GM23248 (cell line): Measurements from ENCODE around the gene MAGEA9B. TPM values are rescaled to one million over a fixed set of nuclear protein-coding genes. Genes with fewer than 3 reads are reported as not detected.
"Not testable (repeated sequence)": the region's sequence is repeated elsewhere in the genome, so short reads cannot be mapped to it uniquely, and the experiment has no call there.

Experiments
- DNase-seq: peaks from one replicate; pipeline ENCODE4 v3.0.0-alpha.2; 2015
- H2AFZ ChIP-seq: fragments of 200-600 bp; sonication (generic); 2 replicates; pipeline ENCODE4 v1.6.1; 2016; ENCODE audit warnings: antibody characterized with exemption
- H3F3A ChIP-seq: fragments of 200-600 bp; sonication (generic); 2 replicates; pipeline ENCODE4 v1.6.1; 2016; ENCODE audit warnings: mild to moderate bottlenecking, antibody characterized with exemption, mixed run types; ENCODE audit not compliant: insufficient read depth
- H3K27ac ChIP-seq: fragments of 200-600 bp; sonication (generic); 2 replicates; pipeline ENCODE4 v1.5.1; 2016; ENCODE audit warnings: mild to moderate bottlenecking
- H3K27me3 ChIP-seq: fragments of 200-600 bp; sonication (generic); replicated peaks from 2 replicates; pipeline ENCODE4 v1.6.1; 2016; ENCODE audit warnings: mild to moderate bottlenecking; ENCODE audit not compliant: insufficient read depth
- H3K36me3 ChIP-seq: fragments of 200-600 bp; sonication (generic); 2 replicates; pipeline ENCODE4 v1.6.1; 2016; ENCODE audit warnings: low read depth, mild to moderate bottlenecking
- H3K4me1 ChIP-seq: fragments of 200-600 bp; sonication (generic); 2 replicates; pipeline ENCODE4 v1.6.1; 2016; ENCODE audit warnings: mild to moderate bottlenecking; ENCODE audit not compliant: insufficient read depth
- H3K4me2 ChIP-seq: fragments of 200-600 bp; sonication (generic); one replicate; pipeline ENCODE4 v1.6.1; 2016; ENCODE audit warnings: mild to moderate bottlenecking; ENCODE audit not compliant: unreplicated experiment
- H3K4me3 ChIP-seq: fragments of 200-600 bp; sonication (generic); 2 replicates; pipeline ENCODE4 v1.5.1; 2016; ENCODE audit warnings: mild to moderate bottlenecking
- H3K79me2 ChIP-seq: fragments of 200-600 bp; sonication (generic); 2 replicates; pipeline ENCODE4 v1.6.1; 2016; ENCODE audit warnings: mild to moderate bottlenecking; ENCODE audit not compliant: insufficient read depth
- H3K9ac ChIP-seq: fragments of 200-600 bp; sonication (generic); 2 replicates; pipeline ENCODE4 v1.6.1; 2016; ENCODE audit warnings: mild to moderate bottlenecking
- H3K9me2 ChIP-seq: fragments of 200-600 bp; sonication (generic); 2 replicates; pipeline ENCODE4 v1.6.1; 2016; ENCODE audit warnings: mixed run types, mild to moderate bottlenecking, moderate library complexity; ENCODE audit not compliant: insufficient read depth
- H3K9me3 ChIP-seq: fragments of 200-600 bp; sonication (generic); one replicate; pipeline ENCODE4 v1.6.1; 2017; ENCODE audit warnings: low read depth
- H4K20me1 ChIP-seq: fragments of 200-600 bp; sonication (generic); 2 replicates; pipeline ENCODE4 v1.6.0; 2016; ENCODE audit not compliant: insufficient read depth
- EZH2 ChIP-seq: fragments of 200-600 bp; sonication (generic); IDR thresholded peaks from 2 replicates; pipeline ENCODE4 v1.6.1; 2018; ENCODE audit warnings: antibody characterized with exemption, mild to moderate bottlenecking; ENCODE audit not compliant: insufficient read depth, poor library complexity, severe bottlenecking
- EZH2phosphoT487 ChIP-seq: fragments of 200-600 bp; sonication (generic); IDR thresholded peaks from 2 replicates; pipeline ENCODE4 v1.6.1; 2018; ENCODE audit warnings: antibody characterized with exemption, moderate library complexity, mild to moderate bottlenecking, low read depth; ENCODE audit not compliant: insufficient read depth
- WGBS, 2 experiments: methylation state at CpG; one replicate each; pipeline ENCODE4 v1.1.6; 2015 to 2017; ENCODE audit warnings: low lambda C conversion rate in 2 of 2, low coverage in 1 of 2; ENCODE audit errors: missing lambda C conversion rate in 2 of 2; 5-methylcytosine and 5-hydroxymethylcytosine counted together
- in situ Hi-C: fragments of 300-500 bp; cut with MboI; formaldehyde crosslinking; loops from 2 replicates; pipeline ENCODE4 v1.15.0; 2020
- polyA plus RNA-seq: library from polyadenylated mRNA; unstranded; fragments of >200 nt; fragmentation: Nextera tagmentation; extraction: Ambion mirVana; gene quantifications from 2 replicates; pipeline ENCODE4 v1.2.1, GENCODE V29; 2016
- total RNA-seq: library from RNA; depleted of rRNA; stranded (reverse); fragments of >200 nt; shearing (Covaris generic); gene quantifications from 2 replicates; pipeline ENCODE4 v1.2.3, GENCODE V29; 2014

The MAGEA9B gene
- total and polyA plus RNA-seq, 2 experiments from 2014 or later, result not detected

- Histone ChIP-seq H3K9me3 (no peaks in the 10 kb centered on the region), H3K27me3 (no peaks in the 10 kb centered on the region), H2AFZ (no peak overlapping the region), H3K4me2 (no peak overlapping the region), H3K27ac (no peak overlapping the region), H3K4me1 (no peaks in the 10 kb centered on the region), H3K4me3 (no peak overlapping the region), H3F3A (no peaks in the 10 kb centered on the region), H4K20me1 (no peaks in the 10 kb centered on the region), H3K79me2 (no peaks in the 10 kb centered on the region), H3K36me3 (no peaks in the 10 kb centered on the region), H3K9ac (no peak overlapping the region), H3K9me2 (no peaks in the 10 kb centered on the region)
- DNase-seq, result no peak
- TF ChIP-seq EZH2phosphoT487 (no peak), EZH2 (no peak)
- WGBS, 2 experiments, result 59 to 68% methylated on average over 4 of the region's 4 CpGs
- in situ Hi-C loops, result no loop called here
Measured at GRCh38 chrX:149563359-149563758, 23.9 kb downstream of the MAGEA9B start.

- H3K79me2 ChIP-seq, in situ Hi-C loops, H3K9me3 ChIP-seq, H3K9me2 ChIP-seq, H3K4me1 ChIP-seq, H3K27me3 ChIP-seq, H2AFZ ChIP-seq, H4K20me1 ChIP-seq, H3K4me3 ChIP-seq, DNase-seq, H3K27ac ChIP-seq, H3K4me2 ChIP-seq, H3K36me3 ChIP-seq, H3K9ac ChIP-seq, H3F3A ChIP-seq: not testable (repeated sequence)
- WGBS, 2 experiments, result no CpG with 5 or more reads among the region's 4 CpGs
Measured at GRCh38 chrX:149555251-149555650, 32.0 kb downstream of the MAGEA9B start.

- WGBS, 2 experiments, result no CpG with 5 or more reads among the region's 6 CpGs
- H3K36me3 ChIP-seq, H3K27ac ChIP-seq, DNase-seq, in situ Hi-C loops, H3K4me1 ChIP-seq, H4K20me1 ChIP-seq, H3K9me3 ChIP-seq, H3K79me2 ChIP-seq, H3K27me3 ChIP-seq, H3K9ac ChIP-seq, H3K4me3 ChIP-seq, H2AFZ ChIP-seq, H3K4me2 ChIP-seq, H3F3A ChIP-seq, H3K9me2 ChIP-seq: not testable (repeated sequence)
Measured at GRCh38 chrX:149551939-149552248, 35.4 kb downstream of the MAGEA9B start.

- H3K4me3 ChIP-seq, H4K20me1 ChIP-seq, H3K9me3 ChIP-seq, H3K4me2 ChIP-seq, H3K27me3 ChIP-seq, H3K79me2 ChIP-seq, DNase-seq, in situ Hi-C loops, H2AFZ ChIP-seq, H3K27ac ChIP-seq, H3K9me2 ChIP-seq, H3F3A ChIP-seq, H3K36me3 ChIP-seq, H3K4me1 ChIP-seq, H3K9ac ChIP-seq: not testable (repeated sequence)
- WGBS, 2 experiments, result no CpG with 5 or more reads among the region's 4 CpGs
Measured at GRCh38 chrX:149551245-149551938, 35.9 kb downstream of the MAGEA9B start.

- H3K27ac ChIP-seq, H3F3A ChIP-seq, H2AFZ ChIP-seq, H3K4me3 ChIP-seq, H3K27me3 ChIP-seq, H3K79me2 ChIP-seq, in situ Hi-C loops, H3K4me2 ChIP-seq, H3K4me1 ChIP-seq, H3K9me2 ChIP-seq, H3K9me3 ChIP-seq, H4K20me1 ChIP-seq, H3K36me3 ChIP-seq, H3K9ac ChIP-seq, DNase-seq: not testable (repeated sequence)
- WGBS, 2 experiments, result 25% methylated on average over 1 of the region's 1 CpG; no CpG with 5 or more reads in 1 of the 2 experiments
Measured at GRCh38 chrX:149550454-149550853, 36.8 kb downstream of the MAGEA9B start.

- in situ Hi-C loops, H3K9me3 ChIP-seq, H3K4me2 ChIP-seq, H3K27me3 ChIP-seq, H3K4me1 ChIP-seq, DNase-seq, H4K20me1 ChIP-seq, H3K9me2 ChIP-seq, H3K27ac ChIP-seq, H3K36me3 ChIP-seq, H3K9ac ChIP-seq, H3K4me3 ChIP-seq, H3F3A ChIP-seq, H3K79me2 ChIP-seq, H2AFZ ChIP-seq: not testable (repeated sequence)
- no CpG with 5 or more reads among the region's 6 CpGs for WGBS, 2 experiments
Measured at GRCh38 chrX:149549701-149550100, 37.6 kb downstream of the MAGEA9B start, which contains the start of gene HSFX3. Gene HSFX3, minus strand, starts transcription at chrX:149549924. Its CDS starts 72 bp downstream, at chrX:149549852.

- DNase-seq, H3K36me3 ChIP-seq, H3K27ac ChIP-seq, H3K4me1 ChIP-seq, H3K4me3 ChIP-seq, in situ Hi-C loops, H3K27me3 ChIP-seq, H4K20me1 ChIP-seq, H2AFZ ChIP-seq, H3K79me2 ChIP-seq, H3F3A ChIP-seq, H3K9me2 ChIP-seq, H3K9ac ChIP-seq, H3K4me2 ChIP-seq, H3K9me3 ChIP-seq: not testable (repeated sequence)
- no CpG with 5 or more reads among the region's 3 CpGs for WGBS, 2 experiments
Measured at GRCh38 chrX:149547782-149548181, 39.5 kb downstream of the MAGEA9B start.
